ENCODE data around the gene JAZF1. TPM values are rescaled to one million over a fixed set of nuclear protein-coding genes. Genes with fewer than 3 reads are reported as not detected.

JAZF1 gene
- 36.1 TPM for total RNA-seq

GRCh38 chr7:28180364-28181147, at the start of gene JAZF1:
JAZF1 (minus strand) TSS chr7:28180795.
- Histone ChIP-seq H3K4me1 (peaks cover 40% of the 10 kb centered on the region), H3K27me3 (no peaks in the 10 kb centered on the region), H3K4me3 (peak within 1 kb of the TSS; percentile 87 to 89), H3K27ac (peak within 1 kb of the TSS; percentile 89), H3K9me3 (no peaks in the 10 kb centered on the region), H3K36me3 (no peaks in the 10 kb centered on the region)
- no peak for DNase-seq (ENCODE audit: extremely low spot score in 2 of 2)
- TF ChIP-seq POLR2A (IDR thresholded peaks at IDR 0.05) (no peak), POLR2AphosphoS5 (IDR thresholded peaks at IDR 0.05; ENCODE audit: insufficient read depth in 1 of 2, low read depth in 1 of 2) (peak in 1 of 2 donors; percentile 39), CTCF (IDR thresholded peaks at IDR 0.05) (no peak)
- intact Hi-C loops (cut with DNase I): no loop called here

DNA sequence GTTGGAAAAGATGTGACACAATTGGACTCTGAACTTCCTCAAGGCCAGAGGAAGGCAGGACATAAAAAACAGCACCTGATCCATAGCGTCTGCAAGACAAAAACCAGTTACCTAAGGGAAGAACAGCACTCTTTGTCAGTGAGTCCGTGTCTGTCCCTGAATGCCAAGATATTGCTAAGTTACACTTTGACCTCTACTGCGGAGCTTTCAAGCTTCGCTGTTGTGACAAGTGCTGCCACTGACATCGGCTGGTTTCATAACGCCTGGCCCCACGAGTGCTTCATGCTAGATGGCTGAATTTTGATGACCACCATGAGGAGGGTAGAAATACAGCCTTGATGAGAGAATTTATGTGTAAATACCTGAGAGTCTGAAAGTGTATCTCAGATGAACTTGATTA, 49.7 kb upstream of the JAZF1 start:
- intact Hi-C loops (cut with DNase I): no loop called here
- no peaks in the 10 kb centered on the region for H3K9me3 ChIP-seq
- no peak for TF ChIP-seq POLR2A (IDR thresholded peaks at IDR 0.05)
- H3K4me1 ChIP-seq: no peaks in the 10 kb centered on the region
- no peaks in the 10 kb centered on the region for H3K27me3 ChIP-seq
- no peaks in the 10 kb centered on the region for H3K36me3 ChIP-seq
- no peak overlapping the region for H3K4me3 ChIP-seq
- no peak for DNase-seq (ENCODE audit: extremely low spot score in 2 of 2)
- H3K27ac ChIP-seq: no peak overlapping the region

DNA sequence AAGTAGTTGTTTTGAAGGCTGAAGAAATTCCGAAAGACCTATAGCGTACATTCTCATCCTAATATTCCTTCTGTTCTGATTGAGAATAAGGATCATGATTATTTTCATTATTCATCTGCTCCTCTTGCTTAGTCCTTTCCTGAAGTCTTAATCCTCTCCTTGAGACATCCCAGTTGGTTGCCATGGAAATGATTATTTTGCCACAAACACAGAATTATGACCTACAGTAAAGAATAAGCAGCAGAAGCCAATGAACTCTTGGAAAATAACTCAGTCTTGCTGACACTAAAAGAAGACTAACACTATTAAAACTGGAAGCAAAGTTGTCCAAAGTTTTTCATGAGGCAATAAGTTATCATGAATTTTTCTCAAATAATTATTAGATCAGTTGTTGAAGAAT, 47.8 kb upstream of the JAZF1 start:
- Histone ChIP-seq H3K36me3 (no peaks in the 10 kb centered on the region), H3K9me3 (no peaks in the 10 kb centered on the region), H3K4me3 (no peak overlapping the region), H3K27me3 (no peaks in the 10 kb centered on the region), H3K4me1 (no peaks in the 10 kb centered on the region), H3K27ac (no peak overlapping the region)
- intact Hi-C loops (cut with DNase I): no loop called here
- no peak for DNase-seq (ENCODE audit: extremely low spot score in 2 of 2)
- TF ChIP-seq POLR2A (IDR thresholded peaks at IDR 0.05) (no peak), POLR2AphosphoS5 (IDR thresholded peaks at IDR 0.05; ENCODE audit: insufficient read depth in 1 of 2, low read depth in 1 of 2) (no peak), CTCF (IDR thresholded peaks at IDR 0.05) (no peak)

DNA sequence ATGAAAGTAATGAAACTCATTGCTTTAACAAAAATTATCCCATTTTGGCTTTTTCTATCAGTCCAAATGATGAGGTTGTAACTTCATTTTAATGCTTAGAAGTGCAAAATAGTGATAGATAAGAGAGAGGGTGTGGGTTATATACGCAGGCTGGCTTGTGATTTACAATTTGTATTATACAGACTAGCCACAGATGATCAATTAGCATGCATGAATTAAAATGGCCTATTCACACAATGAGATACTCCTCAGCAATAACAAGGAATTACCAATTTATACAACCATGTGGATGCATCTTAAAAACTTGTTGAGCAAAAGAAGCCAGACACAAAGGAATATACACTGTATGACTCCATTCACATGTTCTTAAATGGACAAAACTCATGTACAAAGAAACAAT, 45.4 kb upstream of the JAZF1 start:
- no peak overlapping the region for H3K4me3 ChIP-seq
- DNase-seq (ENCODE audit: extremely low spot score in 2 of 2): no peak
- intact Hi-C loops (cut with DNase I): no loop called here

GRCh38 chr7:28225576-28225975, 45.0 kb upstream of the JAZF1 start:
- Histone ChIP-seq H3K27me3 (no peaks in the 10 kb centered on the region), H3K9me3 (no peaks in the 10 kb centered on the region), H3K36me3 (no peaks in the 10 kb centered on the region), H3K4me3 (no peak overlapping the region), H3K27ac (no peak overlapping the region), H3K4me1 (no peaks in the 10 kb centered on the region)
- DNase-seq (ENCODE audit: extremely low spot score in 2 of 2): no peak
- intact Hi-C loops (cut with DNase I): no loop called here
- TF ChIP-seq POLR2A (IDR thresholded peaks at IDR 0.05) (no peak), CTCF (IDR thresholded peaks at IDR 0.05) (no peak), POLR2AphosphoS5 (IDR thresholded peaks at IDR 0.05; ENCODE audit: insufficient read depth in 1 of 2, low read depth in 1 of 2) (no peak)

More for the DNA sequence above, 45.4 kb upstream of the JAZF1 start:
- TF ChIP-seq CTCF (IDR thresholded peaks at IDR 0.05) (no peak), POLR2AphosphoS5 (IDR thresholded peaks at IDR 0.05; ENCODE audit: insufficient read depth in 1 of 2, low read depth in 1 of 2) (no peak), POLR2A (IDR thresholded peaks at IDR 0.05) (no peak)
- Histone ChIP-seq H3K36me3 (no peaks in the 10 kb centered on the region), H3K27ac (no peak overlapping the region), H3K9me3 (no peaks in the 10 kb centered on the region), H3K27me3 (no peaks in the 10 kb centered on the region), H3K4me1 (no peaks in the 10 kb centered on the region)
